ENCODE results near the gene ZNF598. TPM values are rescaled to one million over a fixed set of nuclear protein-coding genes. Genes with fewer than 3 reads are reported as not detected.

Gene ZNF598
- total RNA-seq, 1 donor from 2014 or later, result 90.4 TPM

DNA sequence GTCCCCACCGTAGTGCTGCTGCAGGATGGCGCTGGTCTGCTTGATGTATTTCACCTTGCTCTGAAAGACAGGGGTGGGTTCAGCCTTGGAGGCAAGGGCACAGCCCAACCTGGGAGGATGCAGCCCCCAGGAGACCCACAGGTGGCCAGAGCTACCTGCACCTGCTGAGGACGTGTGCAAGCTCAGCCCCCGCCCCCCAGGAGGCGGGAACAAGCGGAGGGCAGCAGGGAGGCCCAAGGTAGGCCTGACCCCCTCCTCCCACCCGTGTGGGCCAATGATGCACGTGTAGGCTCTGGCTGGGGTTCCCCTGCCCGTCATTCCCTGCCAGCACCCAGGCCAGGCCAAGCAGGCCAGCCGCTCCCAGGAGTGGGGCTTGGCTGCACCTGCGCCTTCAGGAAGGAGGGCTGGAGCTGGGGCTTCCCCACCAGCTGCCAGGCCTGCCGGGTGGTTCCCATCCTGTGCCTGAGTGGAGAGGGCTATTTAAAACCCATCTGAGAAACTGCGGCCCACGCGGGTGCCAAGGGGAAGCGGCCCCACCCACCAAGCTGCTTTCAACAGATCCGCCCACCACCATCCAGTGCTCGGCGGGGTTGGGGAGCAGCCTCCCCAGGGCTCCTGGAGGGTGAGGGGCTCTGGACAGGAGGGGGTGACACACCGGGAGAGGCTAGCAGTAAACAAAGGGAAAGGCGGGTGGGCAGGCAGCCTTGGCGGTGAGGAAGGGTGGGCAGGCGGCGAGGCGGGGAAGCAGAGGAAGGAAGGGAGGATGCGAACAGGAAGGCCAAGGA lies 34.2 kb upstream of the ZNF598 start:
- peaks cover 8% of the 10 kb centered on the region for H3K9me3 Mint-ChIP-seq (ENCODE audit: unreplicated experiment)
- H3K4me3 Mint-ChIP-seq (ENCODE audit: unreplicated experiment), result no peak overlapping the region
- peak; percentile 20 for DNase-seq
- H3K27me3 Mint-ChIP-seq (ENCODE audit: unreplicated experiment), result peaks cover 9% of the 10 kb centered on the region
- TF ChIP-seq, protein P1, sequence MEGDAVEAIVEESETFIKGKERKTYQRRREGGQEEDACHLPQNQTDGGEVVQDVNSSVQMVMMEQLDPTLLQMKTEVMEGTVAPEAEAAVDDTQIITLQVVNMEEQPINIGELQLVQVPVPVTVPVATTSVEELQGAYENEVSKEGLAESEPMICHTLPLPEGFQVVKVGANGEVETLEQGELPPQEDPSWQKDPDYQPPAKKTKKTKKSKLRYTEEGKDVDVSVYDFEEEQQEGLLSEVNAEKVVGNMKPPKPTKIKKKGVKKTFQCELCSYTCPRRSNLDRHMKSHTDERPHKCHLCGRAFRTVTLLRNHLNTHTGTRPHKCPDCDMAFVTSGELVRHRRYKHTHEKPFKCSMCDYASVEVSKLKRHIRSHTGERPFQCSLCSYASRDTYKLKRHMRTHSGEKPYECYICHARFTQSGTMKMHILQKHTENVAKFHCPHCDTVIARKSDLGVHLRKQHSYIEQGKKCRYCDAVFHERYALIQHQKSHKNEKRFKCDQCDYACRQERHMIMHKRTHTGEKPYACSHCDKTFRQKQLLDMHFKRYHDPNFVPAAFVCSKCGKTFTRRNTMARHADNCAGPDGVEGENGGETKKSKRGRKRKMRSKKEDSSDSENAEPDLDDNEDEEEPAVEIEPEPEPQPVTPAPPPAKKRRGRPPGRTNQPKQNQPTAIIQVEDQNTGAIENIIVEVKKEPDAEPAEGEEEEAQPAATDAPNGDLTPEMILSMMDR (IDR thresholded peaks at IDR 0.05; ENCODE audit: partially characterized antibody, unreplicated experiment), result no peak
- no peaks in the 10 kb centered on the region for H3K36me3 Mint-ChIP-seq (ENCODE audit: unreplicated experiment)
- H3K4me1 Mint-ChIP-seq (ENCODE audit: low read depth, unreplicated experiment), result peaks cover 16% of the 10 kb centered on the region
- no peak overlapping the region for H3K27ac Mint-ChIP-seq (ENCODE audit: unreplicated experiment)

- Mint-ChIP-seq H3K27ac (ENCODE audit: unreplicated experiment) (no peak overlapping the region), H3K36me3 (ENCODE audit: unreplicated experiment) (no peaks in the 10 kb centered on the region), H3K4me1 (ENCODE audit: low read depth, unreplicated experiment) (peaks cover 10% of the 10 kb centered on the region), H3K27me3 (ENCODE audit: unreplicated experiment) (peaks cover 9% of the 10 kb centered on the region), H3K9me3 (ENCODE audit: unreplicated experiment) (peaks cover 7% of the 10 kb centered on the region), H3K4me3 (ENCODE audit: unreplicated experiment) (no peak overlapping the region)
- TF ChIP-seq, protein P1 (IDR thresholded peaks at IDR 0.05; ENCODE audit: partially characterized antibody, unreplicated experiment), result no peak
- peak; percentile 13 for DNase-seq
Measured at GRCh38 chr16:2042986-2043666, 33.5 kb upstream of the ZNF598 start.

GRCh38 chr16:2042171-2042985 lies 32.8 kb upstream of the ZNF598 start:
- peak; percentile 20 for DNase-seq
- no peak overlapping the region for H3K4me3 Mint-ChIP-seq (ENCODE audit: unreplicated experiment)
- TF ChIP-seq, protein P1 (IDR thresholded peaks at IDR 0.05; ENCODE audit: partially characterized antibody, unreplicated experiment), result no peak
- H3K36me3 Mint-ChIP-seq (ENCODE audit: unreplicated experiment), result no peaks in the 10 kb centered on the region
- peaks cover 7% of the 10 kb centered on the region for H3K9me3 Mint-ChIP-seq (ENCODE audit: unreplicated experiment)
- peaks cover 11% of the 10 kb centered on the region for H3K4me1 Mint-ChIP-seq (ENCODE audit: low read depth, unreplicated experiment)
- H3K27ac Mint-ChIP-seq (ENCODE audit: unreplicated experiment), result no peak overlapping the region
- H3K27me3 Mint-ChIP-seq (ENCODE audit: unreplicated experiment), result peaks cover 9% of the 10 kb centered on the region

- H3K36me3 Mint-ChIP-seq (ENCODE audit: unreplicated experiment), result no peaks in the 10 kb centered on the region
- TF ChIP-seq, protein P1 (IDR thresholded peaks at IDR 0.05; ENCODE audit: partially characterized antibody, unreplicated experiment), result no peak
- peaks cover 8% of the 10 kb centered on the region for H3K4me1 Mint-ChIP-seq (ENCODE audit: low read depth, unreplicated experiment)
- H3K27ac Mint-ChIP-seq (ENCODE audit: unreplicated experiment), result peak overlapping the region; percentile 70
- peak; percentile 26 for DNase-seq
- peaks cover 7% of the 10 kb centered on the region for H3K27me3 Mint-ChIP-seq (ENCODE audit: unreplicated experiment)
- H3K9me3 Mint-ChIP-seq (ENCODE audit: unreplicated experiment), result peaks cover 8% of the 10 kb centered on the region
- H3K4me3 Mint-ChIP-seq (ENCODE audit: unreplicated experiment), result no peak overlapping the region
Measured at GRCh38 chr16:2040787-2041522, 31.3 kb upstream of the ZNF598 start.

Data from glutamatergic neuron (in vitro differentiated cells).